ENCODE data around the gene RIN2. TPM values are rescaled to one million over a fixed set of nuclear protein-coding genes. Genes with fewer than 3 reads are reported as not detected.

The RIN2 gene
- total RNA-seq, 1 donor, result 55.7 TPM

GRCh38 chr20:19741924-19742323, 16.1 kb upstream of the RIN2 start:
- Histone ChIP-seq H3K27ac (ENCODE audit: low read depth, low read length) (no peak overlapping the region), H3K4me2 (ENCODE audit: insufficient read depth, low read length) (no peak overlapping the region), H3K36me3 (ENCODE audit: insufficient read depth, low read length) (no peaks in the 10 kb centered on the region), H3K4me1 (ENCODE audit: insufficient read depth, low read length) (peaks cover 9% of the 10 kb centered on the region), H3K79me2 (ENCODE audit: insufficient read depth, low read length) (no peaks in the 10 kb centered on the region), H2AFZ (ENCODE audit: low read length) (no peak overlapping the region), H3K9me3 (ENCODE audit: low read depth, low read length) (peaks cover 2% of the 10 kb centered on the region), H3K27me3 (ENCODE audit: insufficient read depth, low read length) (peaks cover 6% of the 10 kb centered on the region), H4K20me1 (ENCODE audit: insufficient read depth, low read length) (no peaks in the 10 kb centered on the region), H3K4me3 (ENCODE audit: insufficient read depth, low read length) (no peak overlapping the region)
- no peak for TF ChIP-seq CTCF (IDR thresholded peaks at IDR 0.05; ENCODE audit: extremely low read depth, low read depth, low read length)
- no peak for DNase-seq (ENCODE audit: insufficient read length, low spot score, missing footprints)

GRCh38 chr20:19742974-19743639, 15.0 kb upstream of the RIN2 start:
- H3K4me3 ChIP-seq (ENCODE audit: insufficient read depth, low read length), result no peak overlapping the region
- no peak overlapping the region for H3K4me2 ChIP-seq (ENCODE audit: insufficient read depth, low read length)
- TF ChIP-seq CTCF (IDR thresholded peaks at IDR 0.05; ENCODE audit: extremely low read depth, low read depth, low read length), result no peak
- H3K4me1 ChIP-seq (ENCODE audit: insufficient read depth, low read length), result peaks cover 3% of the 10 kb centered on the region
- H3K79me2 ChIP-seq (ENCODE audit: insufficient read depth, low read length), result no peaks in the 10 kb centered on the region
- H2AFZ ChIP-seq (ENCODE audit: low read length), result no peak overlapping the region
- peaks cover 2% of the 10 kb centered on the region for H3K9me3 ChIP-seq (ENCODE audit: low read depth, low read length)
- H4K20me1 ChIP-seq (ENCODE audit: insufficient read depth, low read length), result no peaks in the 10 kb centered on the region
- no peak for DNase-seq (ENCODE audit: insufficient read length, low spot score, missing footprints)
- H3K27ac ChIP-seq (ENCODE audit: low read depth, low read length), result no peak overlapping the region
- H3K27me3 ChIP-seq (ENCODE audit: insufficient read depth, low read length), result peaks cover 6% of the 10 kb centered on the region
- H3K36me3 ChIP-seq (ENCODE audit: insufficient read depth, low read length), result no peaks in the 10 kb centered on the region

GRCh38 chr20:19743640-19743995, 14.4 kb upstream of the RIN2 start:
- Histone ChIP-seq H3K4me1 (ENCODE audit: insufficient read depth, low read length) (peaks cover 3% of the 10 kb centered on the region), H3K79me2 (ENCODE audit: insufficient read depth, low read length) (no peaks in the 10 kb centered on the region), H3K4me3 (ENCODE audit: insufficient read depth, low read length) (no peak overlapping the region), H3K36me3 (ENCODE audit: insufficient read depth, low read length) (no peaks in the 10 kb centered on the region), H4K20me1 (ENCODE audit: insufficient read depth, low read length) (no peaks in the 10 kb centered on the region), H3K27me3 (ENCODE audit: insufficient read depth, low read length) (peaks cover 10% of the 10 kb centered on the region), H3K9me3 (ENCODE audit: low read depth, low read length) (peaks cover 2% of the 10 kb centered on the region), H3K27ac (ENCODE audit: low read depth, low read length) (no peak overlapping the region), H2AFZ (ENCODE audit: low read length) (no peak overlapping the region), H3K4me2 (ENCODE audit: insufficient read depth, low read length) (no peak overlapping the region)
- TF ChIP-seq CTCF (IDR thresholded peaks at IDR 0.05; ENCODE audit: extremely low read depth, low read depth, low read length), result no peak
- no peak for DNase-seq (ENCODE audit: insufficient read length, low spot score, missing footprints)

GRCh38 chr20:19745106-19745505, 13.0 kb upstream of the RIN2 start:
- Histone ChIP-seq H3K9me3 (ENCODE audit: low read depth, low read length) (peaks cover 2% of the 10 kb centered on the region), H3K4me3 (ENCODE audit: insufficient read depth, low read length) (no peak overlapping the region), H4K20me1 (ENCODE audit: insufficient read depth, low read length) (no peaks in the 10 kb centered on the region), H3K36me3 (ENCODE audit: insufficient read depth, low read length) (no peaks in the 10 kb centered on the region), H3K4me1 (ENCODE audit: insufficient read depth, low read length) (no peaks in the 10 kb centered on the region), H3K79me2 (ENCODE audit: insufficient read depth, low read length) (no peaks in the 10 kb centered on the region), H2AFZ (ENCODE audit: low read length) (no peak overlapping the region), H3K4me2 (ENCODE audit: insufficient read depth, low read length) (no peak overlapping the region), H3K27me3 (ENCODE audit: insufficient read depth, low read length) (peaks cover 10% of the 10 kb centered on the region), H3K27ac (ENCODE audit: low read depth, low read length) (no peak overlapping the region)
- no peak for DNase-seq (ENCODE audit: insufficient read length, low spot score, missing footprints)
- no peak for TF ChIP-seq CTCF (IDR thresholded peaks at IDR 0.05; ENCODE audit: extremely low read depth, low read depth, low read length)
